ENCODE data around the gene ELMO1.

The ELMO1 gene

GRCh38 chr7:36986511-36986933, 462.1 kb downstream of the ELMO1 start:
- H3K36me3 ChIP-seq (ENCODE audit: low read depth) = no peaks in the 10 kb centered on the region
- H3K9me3 ChIP-seq (ENCODE audit: severe bottlenecking) = no peaks in the 10 kb centered on the region
- no peak overlapping the region for H3K4me3 ChIP-seq (ENCODE audit: severe bottlenecking)
- peaks cover 3% of the 10 kb centered on the region for H3K27me3 ChIP-seq (ENCODE audit: insufficient read depth, poor library complexity, severe bottlenecking)
- H3K27ac ChIP-seq (ENCODE audit: poor library complexity, severe bottlenecking) = no peak overlapping the region
- H3K4me1 ChIP-seq (ENCODE audit: insufficient read depth, poor library complexity, severe bottlenecking) = no peaks in the 10 kb centered on the region
- DNase-seq (ENCODE audit: low spot score) (no peak), ATAC-seq (ENCODE audit: low read depth) (no peak)
- TF ChIP-seq, protein P1, sequence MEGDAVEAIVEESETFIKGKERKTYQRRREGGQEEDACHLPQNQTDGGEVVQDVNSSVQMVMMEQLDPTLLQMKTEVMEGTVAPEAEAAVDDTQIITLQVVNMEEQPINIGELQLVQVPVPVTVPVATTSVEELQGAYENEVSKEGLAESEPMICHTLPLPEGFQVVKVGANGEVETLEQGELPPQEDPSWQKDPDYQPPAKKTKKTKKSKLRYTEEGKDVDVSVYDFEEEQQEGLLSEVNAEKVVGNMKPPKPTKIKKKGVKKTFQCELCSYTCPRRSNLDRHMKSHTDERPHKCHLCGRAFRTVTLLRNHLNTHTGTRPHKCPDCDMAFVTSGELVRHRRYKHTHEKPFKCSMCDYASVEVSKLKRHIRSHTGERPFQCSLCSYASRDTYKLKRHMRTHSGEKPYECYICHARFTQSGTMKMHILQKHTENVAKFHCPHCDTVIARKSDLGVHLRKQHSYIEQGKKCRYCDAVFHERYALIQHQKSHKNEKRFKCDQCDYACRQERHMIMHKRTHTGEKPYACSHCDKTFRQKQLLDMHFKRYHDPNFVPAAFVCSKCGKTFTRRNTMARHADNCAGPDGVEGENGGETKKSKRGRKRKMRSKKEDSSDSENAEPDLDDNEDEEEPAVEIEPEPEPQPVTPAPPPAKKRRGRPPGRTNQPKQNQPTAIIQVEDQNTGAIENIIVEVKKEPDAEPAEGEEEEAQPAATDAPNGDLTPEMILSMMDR (IDR thresholded peaks at IDR 0.05; ENCODE audit: poor library complexity, severe bottlenecking) = no peak

- DNase-seq (ENCODE audit: low spot score) = no peak
- H3K27ac ChIP-seq (ENCODE audit: poor library complexity, severe bottlenecking) = no peak overlapping the region
Measured at GRCh38 chr7:36985866-36986400, 462.7 kb downstream of the ELMO1 start.

GRCh38 chr7:36985316-36985715, 463.3 kb downstream of the ELMO1 start:
- Histone ChIP-seq H3K4me1 (ENCODE audit: insufficient read depth, poor library complexity, severe bottlenecking) (no peaks in the 10 kb centered on the region), H3K4me3 (ENCODE audit: severe bottlenecking) (no peak overlapping the region), H3K27me3 (ENCODE audit: insufficient read depth, poor library complexity, severe bottlenecking) (peaks cover 3% of the 10 kb centered on the region), H3K36me3 (ENCODE audit: low read depth) (no peaks in the 10 kb centered on the region), H3K27ac (ENCODE audit: poor library complexity, severe bottlenecking) (no peak overlapping the region), H3K9me3 (ENCODE audit: severe bottlenecking) (no peaks in the 10 kb centered on the region)
- TF ChIP-seq, protein P1 (IDR thresholded peaks at IDR 0.05; ENCODE audit: poor library complexity, severe bottlenecking) = no peak
- ATAC-seq (ENCODE audit: low read depth) (no peak), DNase-seq (ENCODE audit: low spot score) (no peak)

More at GRCh38 chr7:36985866-36986400, 462.7 kb downstream of the ELMO1 start:
- Histone ChIP-seq H3K27me3 (ENCODE audit: insufficient read depth, poor library complexity, severe bottlenecking) (peaks cover 3% of the 10 kb centered on the region), H3K4me1 (ENCODE audit: insufficient read depth, poor library complexity, severe bottlenecking) (no peaks in the 10 kb centered on the region), H3K4me3 (ENCODE audit: severe bottlenecking) (no peak overlapping the region), H3K9me3 (ENCODE audit: severe bottlenecking) (no peaks in the 10 kb centered on the region), H3K36me3 (ENCODE audit: low read depth) (no peaks in the 10 kb centered on the region)
- TF ChIP-seq, protein P1 (IDR thresholded peaks at IDR 0.05; ENCODE audit: poor library complexity, severe bottlenecking) = no peak
- no peak for ATAC-seq (ENCODE audit: low read depth)

DNA sequence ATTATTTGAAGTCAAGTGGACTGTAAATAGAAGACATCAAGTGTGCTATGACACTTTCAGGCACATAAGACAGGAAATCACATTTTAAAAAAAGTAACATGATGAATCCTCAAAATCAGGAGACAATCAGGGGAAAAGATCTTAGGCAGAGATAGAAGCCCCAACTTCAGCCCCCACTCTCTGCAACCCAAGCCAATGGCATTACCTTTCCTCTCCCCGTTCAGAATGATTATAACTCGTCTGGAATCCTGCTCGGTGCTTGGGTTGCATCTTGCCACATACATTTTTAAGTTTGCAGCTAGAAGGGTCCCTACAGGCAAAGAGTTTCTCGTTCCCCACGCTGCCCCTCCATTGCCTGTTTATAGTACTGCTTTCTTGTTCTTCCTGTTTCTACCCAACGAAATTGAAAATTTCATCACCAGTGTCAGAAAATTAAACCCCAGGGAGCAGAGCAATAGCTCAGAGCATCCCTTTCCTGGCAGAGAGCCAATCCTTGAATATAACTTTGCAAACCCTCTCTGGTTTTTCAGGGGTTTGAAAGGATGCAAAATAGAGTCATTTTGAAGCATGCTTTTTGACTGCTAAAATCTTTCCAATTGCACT, 463.9 kb downstream of the ELMO1 start:
- no peak overlapping the region for H3K4me3 ChIP-seq (ENCODE audit: severe bottlenecking)
- H3K27ac ChIP-seq (ENCODE audit: poor library complexity, severe bottlenecking) = no peak overlapping the region
- H3K36me3 ChIP-seq (ENCODE audit: low read depth) = no peaks in the 10 kb centered on the region
- TF ChIP-seq, protein P1 (IDR thresholded peaks at IDR 0.05; ENCODE audit: poor library complexity, severe bottlenecking) = no peak
- no peaks in the 10 kb centered on the region for H3K4me1 ChIP-seq (ENCODE audit: insufficient read depth, poor library complexity, severe bottlenecking)
- ATAC-seq (ENCODE audit: low read depth) (no peak), DNase-seq (ENCODE audit: low spot score) (no peak)
- peaks cover 3% of the 10 kb centered on the region for H3K27me3 ChIP-seq (ENCODE audit: insufficient read depth, poor library complexity, severe bottlenecking)
- no peaks in the 10 kb centered on the region for H3K9me3 ChIP-seq (ENCODE audit: severe bottlenecking)

- H3K4me3 ChIP-seq (ENCODE audit: severe bottlenecking) = no peak overlapping the region
- H3K4me1 ChIP-seq (ENCODE audit: insufficient read depth, poor library complexity, severe bottlenecking) = no peaks in the 10 kb centered on the region
- no peak for DNase-seq (ENCODE audit: low spot score)
- H3K27ac ChIP-seq (ENCODE audit: poor library complexity, severe bottlenecking) = no peak overlapping the region
- ATAC-seq (ENCODE audit: low read depth) = no peak
- TF ChIP-seq, protein P1 (IDR thresholded peaks at IDR 0.05; ENCODE audit: poor library complexity, severe bottlenecking) = no peak
- H3K36me3 ChIP-seq (ENCODE audit: low read depth) = no peaks in the 10 kb centered on the region
- H3K9me3 ChIP-seq (ENCODE audit: severe bottlenecking) = no peaks in the 10 kb centered on the region
- peaks cover 3% of the 10 kb centered on the region for H3K27me3 ChIP-seq (ENCODE audit: insufficient read depth, poor library complexity, severe bottlenecking)
Measured at GRCh38 chr7:36984041-36984521, 464.6 kb downstream of the ELMO1 start.

Data from RWPE2 (cell line).